HepG2 (cell line): ENCODE results near the gene DAB1. TPM values are rescaled to one million over a fixed set of nuclear protein-coding genes. Genes with fewer than 3 reads are reported as not detected.

Source experiments
- ATAC-seq: fragments of 200-7000 bp; cut with Tn5 transposase; 3 replicates; pipeline ENCODE4 v1.9.1; 2020; ENCODE audit warnings: mild to moderate bottlenecking, moderate library complexity
- BruUV-seq: library from RNA; stranded (reverse); fragments of 400-500 nt; replicated peaks from 2 replicates; lab custom pipeline; 2021; lab: Mats Ljungman, UMichigan
- CTCF ChIA-PET: fragments of 300-600 bp; formaldehyde crosslinking; extraction: SDS; loops from one replicate; lab custom pipeline; 2021; ENCODE audit warnings: low total read pairs, inconsistent platforms, low intra/inter-chr PET ratio; lab: Yijun Ruan, JAX
- POLR2A ChIA-PET: fragments of 350-600 bp; sonication (Branson Sonifier 250); formaldehyde crosslinking; loops from one replicate; lab custom pipeline; 2020; ENCODE audit warnings: antibody characterized with exemption, inconsistent platforms; lab: Yijun Ruan, JAX
- DNase-seq: peaks from one replicate; pipeline ENCODE4 v3.0.0-alpha.2; 2015; ENCODE audit warnings: low spot score
- FAIRE-seq: peaks from 3 replicates; lab custom pipeline; 2011; peaks lifted over from hg19 to GRCh38; lab: Jason Lieb, UNC
- H2AFZ ChIP-seq: one replicate; pipeline ENCODE4 v1.6.1; 2011; ENCODE audit warnings: low read length, inconsistent platforms
- H3K27ac ChIP-seq: fragments of 300-600 bp; 3 replicates; pipeline ENCODE4 v1.8.0; 2011; ENCODE audit warnings: mixed run types, mild to moderate bottlenecking, mixed read lengths, low read length, inconsistent platforms; ENCODE audit not compliant: insufficient read depth; ENCODE audit errors: extremely low read length
- H3K27me3 ChIP-seq, 2 experiments: fragments of 200-600 bp in 1 of 2; 2 replicates in 1 of 2; 3 replicates in 1 of 2; pipeline versions ENCODE4 v1.6.0 to v1.8.0; 2011; ENCODE audit warnings: low read length in 2 of 2, mild to moderate bottlenecking in 2 of 2, moderate library complexity in 2 of 2, inconsistent platforms in 1 of 2; ENCODE audit not compliant: insufficient read depth in 2 of 2, control insufficient read depth in 1 of 2
- H3K36me3 ChIP-seq, 2 experiments: fragments of 200-600 bp in 1 of 2; replicated peaks in 1 of 2; 2 replicates in 1 of 2; 3 replicates in 1 of 2; pipeline versions ENCODE4 v1.5.1 to v1.8.0; 2011; ENCODE audit warnings: low read length in 2 of 2, inconsistent platforms in 1 of 2; ENCODE audit not compliant: insufficient read depth in 2 of 2, control insufficient read depth in 1 of 2
- H3K4me1 ChIP-seq: 2 replicates; pipeline ENCODE4 v1.5.1; 2012; ENCODE audit warnings: low read length, inconsistent platforms; ENCODE audit not compliant: insufficient read depth
- H3K4me2 ChIP-seq: 2 replicates; pipeline ENCODE4 v1.6.0; 2011; ENCODE audit warnings: low read depth, low read length, inconsistent platforms
- H3K4me3 ChIP-seq, 3 experiments: fragments of 200-600 bp in 1 of 3; sonication (generic), shearing (Covaris generic) in 1 of 3; replicated peaks in 1 of 3; 2 replicates each; pipeline ENCODE4 v1.5.1; 2011 to 2016; ENCODE audit warnings: low read length in 3 of 3, inconsistent platforms in 2 of 3, low read depth in 2 of 3, mild to moderate bottlenecking in 2 of 3, control low read depth in 1 of 3, mixed read lengths in 1 of 3; ENCODE audit not compliant: insufficient read depth in 1 of 3
- H3K79me2 ChIP-seq: one replicate; pipeline ENCODE4 v1.6.1; 2011; ENCODE audit warnings: low read length, inconsistent platforms; ENCODE audit not compliant: insufficient read depth
- H3K9ac ChIP-seq: 2 replicates; pipeline ENCODE4 v1.6.0; 2011; ENCODE audit warnings: mild to moderate bottlenecking, low read depth, low read length, inconsistent platforms; ENCODE audit not compliant: insufficient read depth
- H3K9me3 ChIP-seq: 2 replicates; pipeline ENCODE4 v1.5.1; 2012; ENCODE audit warnings: mild to moderate bottlenecking, low read length
- H4K20me1 ChIP-seq: 2 replicates; pipeline ENCODE4 v1.6.0; 2011; ENCODE audit warnings: inconsistent platforms, mild to moderate bottlenecking, low read length, moderate library complexity; ENCODE audit not compliant: insufficient read depth
- FOXA1 ChIP-seq, 2 experiments: fragments of 450-650 bp in 1 of 2; sonication (generic) in 1 of 2; formaldehyde crosslinking in 1 of 2; IDR thresholded peaks; 2 replicates each; pipeline versions ENCODE4 v1.4.0 to v1.6.1; 2016 to 2020; ENCODE audit warnings: missing genetic modification reagents in 1 of 2
- GATA4 ChIP-seq: sonication (generic); IDR thresholded peaks from 2 replicates; pipeline ENCODE4 v1.6.1; 2016; ENCODE audit warnings: antibody characterized with exemption, low read depth, borderline replicate concordance
- SRY ChIP-seq: sonication (generic); formaldehyde crosslinking; IDR thresholded peaks from 2 replicates; pipeline ENCODE4 v1.8.0; 2022; ENCODE audit warnings: mild to moderate bottlenecking, missing genetic modification reagents
- ZFP36L1 ChIP-seq: sonication (generic); formaldehyde crosslinking; IDR thresholded peaks from 2 replicates; pipeline ENCODE4 v1.8.0; 2022; ENCODE audit warnings: mild to moderate bottlenecking, missing genetic modification reagents, moderate library complexity
- ZFP41 ChIP-seq: sonication (generic); formaldehyde crosslinking; IDR thresholded peaks from 2 replicates; pipeline ENCODE4 v1.4.0; 2020; ENCODE audit warnings: mild to moderate bottlenecking, missing genetic modification reagents, borderline replicate concordance
- ZMYM3 ChIP-seq: sonication (generic); formaldehyde crosslinking; IDR thresholded peaks from 2 replicates; pipeline ENCODE4 v1.5.1; 2020; ENCODE audit warnings: mild to moderate bottlenecking, missing genetic modification reagents
- ZNF232 ChIP-seq: sonication (generic); formaldehyde crosslinking; IDR thresholded peaks from 2 replicates; pipeline ENCODE4 v1.4.0; 2020; ENCODE audit warnings: missing genetic modification reagents, borderline replicate concordance
- ZNF33A ChIP-seq: sonication (generic); formaldehyde crosslinking; IDR thresholded peaks from 2 replicates; pipeline ENCODE4 v1.5.1; 2020; ENCODE audit warnings: missing genetic modification reagents, mild to moderate bottlenecking, moderate library complexity, borderline replicate concordance
- ZNF83 ChIP-seq: sonication (generic); formaldehyde crosslinking; IDR thresholded peaks from 2 replicates; pipeline ENCODE4 v1.4.0; 2020; ENCODE audit warnings: missing genetic modification reagents, mild to moderate bottlenecking, borderline replicate concordance
- ZNF883 ChIP-seq: sonication (generic); formaldehyde crosslinking; IDR thresholded peaks from 2 replicates; pipeline ENCODE4 v1.5.1; 2020; ENCODE audit warnings: mild to moderate bottlenecking, missing genetic modification reagents; ENCODE audit errors: not compliant biosample characterization
- WGBS: methylation state at CpG from one replicate; pipeline ENCODE4 v1.1.6; 2017; ENCODE audit warnings: low lambda C conversion rate; 5-methylcytosine and 5-hydroxymethylcytosine counted together
- in situ Hi-C: cut with HindIII; loops from 2 replicates; pipeline ENCODE4 v1.10.0; 2017; ENCODE audit warnings: low pct_unique_long_range_greater_than_20kb; ENCODE audit not compliant: extremely low pct_ligation_motif_present
- intact Hi-C: fragments of 100-400 bp; cut with micrococcal nuclease; formaldehyde crosslinking; loops from one replicate; pipeline ENCODE4 v1.10.0; 2022; ENCODE audit not compliant: unreplicated experiment
- polyA plus RNA-seq, 8 experiments: library from polyadenylated mRNA; depleted of rRNA in 3 of 8; stranded (reverse) in 7 of 8; unstranded in 1 of 8; fragments of >200 nt; fragmentation: Illumina TruSeq in 4 of 8; extraction: Trizol in 4 of 8; gene quantifications; 2 replicates each; pipeline versions ENCODE4 v1.2.1 to v1.2.3, GENCODE V29; 2011 to 2016; ENCODE audit warnings: low read depth in 4 of 8, missing spikeins in 1 of 8, mixed read lengths in 1 of 8; ENCODE audit not compliant: insufficient read depth in 1 of 8
- total RNA-seq, 5 experiments: library from RNA; depleted of rRNA; stranded (reverse); fragments of >200 nt; fragmentation: Illumina TruSeq; extraction: Trizol; gene quantifications; 2 replicates each; pipeline ENCODE4 v1.2.3, GENCODE V29; 2016; ENCODE audit warnings: low read depth in 1 of 5
- TF ChIP-seq, protein P1 (sequence below), 2 experiments: sonication (generic) in 1 of 2; formaldehyde crosslinking in 1 of 2; IDR thresholded peaks; 2 replicates each; pipeline versions ENCODE4 v1.6.1 to v1.9.0; 2014 to 2022; ENCODE audit warnings: antibody characterized with exemption in 1 of 2, borderline replicate concordance in 1 of 2, inconsistent platforms in 1 of 2, low read depth in 1 of 2, missing genetic modification reagents in 1 of 2
- TF ChIP-seq, protein P2 (sequence below): sonication (generic); formaldehyde crosslinking; IDR thresholded peaks from 2 replicates; pipeline ENCODE4 v1.9.0; 2021; ENCODE audit warnings: missing genetic modification reagents, mild to moderate bottlenecking, borderline replicate concordance
- TF ChIP-seq, protein P3 (sequence below): sonication (generic); formaldehyde crosslinking; IDR thresholded peaks from 2 replicates; pipeline ENCODE4 v1.4.0; 2020; ENCODE audit warnings: missing genetic modification reagents
- TF ChIP-seq, protein P4 (sequence below): sonication (generic); formaldehyde crosslinking; IDR thresholded peaks from 2 replicates; pipeline ENCODE4 v1.5.1; 2020; ENCODE audit warnings: missing genetic modification reagents, mild to moderate bottlenecking, borderline replicate concordance

DAB1 gene
- total and polyA plus RNA-seq, 2 of the 13 experiments (the other 11 are each of a cell fraction or from before 2014, with no cell fraction given) = 0.04 to 0.13 TPM

DNA sequence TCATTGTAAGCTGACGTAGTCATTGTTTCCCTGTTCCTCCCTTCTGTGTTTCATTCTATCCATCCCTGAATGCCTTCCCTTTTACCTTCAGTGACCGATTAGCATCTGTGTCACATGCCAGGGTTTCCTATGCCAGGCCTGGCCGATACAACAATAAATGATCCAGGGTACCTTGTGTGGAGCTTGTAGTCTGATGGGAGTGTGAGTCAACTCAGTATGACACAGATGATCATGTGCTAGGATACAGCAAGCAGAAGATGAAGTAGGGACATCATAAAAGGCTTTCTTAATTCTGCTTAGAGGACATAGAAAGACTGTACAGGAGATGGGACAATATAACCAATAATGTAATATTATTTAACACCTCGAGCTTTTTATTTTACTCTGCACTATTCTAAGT lies 294.0 kb downstream of the DAB1 start:
- in situ Hi-C loops = no loop called here
- TF ChIP-seq ZFP41 (CRISPR knock-in tag) = no peak
- no peak for TF ChIP-seq ZMYM3 (CRISPR knock-in tag)
- no peak for TF ChIP-seq ZNF33A
- TF ChIP-seq, protein P1, sequence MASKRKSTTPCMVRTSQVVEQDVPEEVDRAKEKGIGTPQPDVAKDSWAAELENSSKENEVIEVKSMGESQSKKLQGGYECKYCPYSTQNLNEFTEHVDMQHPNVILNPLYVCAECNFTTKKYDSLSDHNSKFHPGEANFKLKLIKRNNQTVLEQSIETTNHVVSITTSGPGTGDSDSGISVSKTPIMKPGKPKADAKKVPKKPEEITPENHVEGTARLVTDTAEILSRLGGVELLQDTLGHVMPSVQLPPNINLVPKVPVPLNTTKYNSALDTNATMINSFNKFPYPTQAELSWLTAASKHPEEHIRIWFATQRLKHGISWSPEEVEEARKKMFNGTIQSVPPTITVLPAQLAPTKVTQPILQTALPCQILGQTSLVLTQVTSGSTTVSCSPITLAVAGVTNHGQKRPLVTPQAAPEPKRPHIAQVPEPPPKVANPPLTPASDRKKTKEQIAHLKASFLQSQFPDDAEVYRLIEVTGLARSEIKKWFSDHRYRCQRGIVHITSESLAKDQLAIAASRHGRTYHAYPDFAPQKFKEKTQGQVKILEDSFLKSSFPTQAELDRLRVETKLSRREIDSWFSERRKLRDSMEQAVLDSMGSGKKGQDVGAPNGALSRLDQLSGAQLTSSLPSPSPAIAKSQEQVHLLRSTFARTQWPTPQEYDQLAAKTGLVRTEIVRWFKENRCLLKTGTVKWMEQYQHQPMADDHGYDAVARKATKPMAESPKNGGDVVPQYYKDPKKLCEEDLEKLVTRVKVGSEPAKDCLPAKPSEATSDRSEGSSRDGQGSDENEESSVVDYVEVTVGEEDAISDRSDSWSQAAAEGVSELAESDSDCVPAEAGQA (IDR thresholded peaks at IDR 0.05; ENCODE audit: low read depth) = no peak
- TF ChIP-seq, protein P1 (CRISPR knock-in tag; IDR thresholded peaks at IDR 0.05; ENCODE audit: borderline replicate concordance) = no peak
- TF ChIP-seq, protein P2, sequence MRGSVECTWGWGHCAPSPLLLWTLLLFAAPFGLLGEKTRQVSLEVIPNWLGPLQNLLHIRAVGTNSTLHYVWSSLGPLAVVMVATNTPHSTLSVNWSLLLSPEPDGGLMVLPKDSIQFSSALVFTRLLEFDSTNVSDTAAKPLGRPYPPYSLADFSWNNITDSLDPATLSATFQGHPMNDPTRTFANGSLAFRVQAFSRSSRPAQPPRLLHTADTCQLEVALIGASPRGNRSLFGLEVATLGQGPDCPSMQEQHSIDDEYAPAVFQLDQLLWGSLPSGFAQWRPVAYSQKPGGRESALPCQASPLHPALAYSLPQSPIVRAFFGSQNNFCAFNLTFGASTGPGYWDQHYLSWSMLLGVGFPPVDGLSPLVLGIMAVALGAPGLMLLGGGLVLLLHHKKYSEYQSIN (CRISPR knock-in tag) = no peak
- no peak for TF ChIP-seq ZNF232 (CRISPR knock-in tag)
- TF ChIP-seq SRY (CRISPR knock-in tag) = no peak
- no peak for TF ChIP-seq FOXA1 (IDR thresholded peaks at IDR 0.05)
- no peak for TF ChIP-seq FOXA1 (CRISPR knock-in tag; IDR thresholded peaks at IDR 0.05)
- TF ChIP-seq, protein P3, sequence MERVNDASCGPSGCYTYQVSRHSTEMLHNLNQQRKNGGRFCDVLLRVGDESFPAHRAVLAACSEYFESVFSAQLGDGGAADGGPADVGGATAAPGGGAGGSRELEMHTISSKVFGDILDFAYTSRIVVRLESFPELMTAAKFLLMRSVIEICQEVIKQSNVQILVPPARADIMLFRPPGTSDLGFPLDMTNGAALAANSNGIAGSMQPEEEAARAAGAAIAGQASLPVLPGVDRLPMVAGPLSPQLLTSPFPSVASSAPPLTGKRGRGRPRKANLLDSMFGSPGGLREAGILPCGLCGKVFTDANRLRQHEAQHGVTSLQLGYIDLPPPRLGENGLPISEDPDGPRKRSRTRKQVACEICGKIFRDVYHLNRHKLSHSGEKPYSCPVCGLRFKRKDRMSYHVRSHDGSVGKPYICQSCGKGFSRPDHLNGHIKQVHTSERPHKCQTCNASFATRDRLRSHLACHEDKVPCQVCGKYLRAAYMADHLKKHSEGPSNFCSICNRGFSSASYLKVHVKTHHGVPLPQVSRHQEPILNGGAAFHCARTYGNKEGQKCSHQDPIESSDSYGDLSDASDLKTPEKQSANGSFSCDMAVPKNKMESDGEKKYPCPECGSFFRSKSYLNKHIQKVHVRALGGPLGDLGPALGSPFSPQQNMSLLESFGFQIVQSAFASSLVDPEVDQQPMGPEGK (CRISPR knock-in tag) = no peak
- no peak for TF ChIP-seq ZNF83
- TF ChIP-seq GATA4 = no peak
- TF ChIP-seq, protein P4, sequence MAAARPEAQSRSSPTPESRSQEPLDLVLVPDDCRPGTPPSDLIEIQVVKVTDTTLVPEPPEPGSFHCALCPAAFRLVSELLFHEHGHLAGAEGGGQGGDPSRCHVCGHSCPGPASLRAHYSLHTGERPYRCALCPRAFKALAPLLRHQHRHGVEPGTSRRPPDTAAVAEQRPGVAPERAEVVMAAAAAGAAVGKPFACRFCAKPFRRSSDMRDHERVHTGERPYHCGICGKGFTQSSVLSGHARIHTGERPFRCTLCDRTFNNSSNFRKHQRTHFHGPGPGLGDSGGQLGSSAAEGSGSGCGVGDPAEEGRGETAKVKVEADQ (CRISPR knock-in tag) = no peak
- TF ChIP-seq ZFP36L1 = no peak
- no peak for TF ChIP-seq ZNF883 (CRISPR knock-in tag)

More for the DNA sequence above, 294.0 kb downstream of the DAB1 start:
- no TSS peak for BruUV-seq
- 23% methylated on average over 4 of the region's 4 CpGs for WGBS
- no peak for DNase-seq
- Histone ChIP-seq H3K4me1 (no peaks in the 10 kb centered on the region), H2AFZ (no peak overlapping the region), H3K27me3 (no peaks in the 10 kb centered on the region), H3K27ac (no peak overlapping the region), H3K9ac (no peak overlapping the region), H3K9me3 (no peaks in the 10 kb centered on the region), H3K79me2 (no peaks in the 10 kb centered on the region), H3K4me3 (no peak overlapping the region), H4K20me1 (no peaks in the 10 kb centered on the region), H3K4me2 (no peak overlapping the region), H3K36me3 (no peaks in the 10 kb centered on the region)
- FAIRE-seq = no peak
- POLR2A ChIA-PET = no interaction called here
- CTCF ChIA-PET = no interaction called here
- no peak for ATAC-seq
- intact Hi-C loops = no loop called here
